Activated T-cell treated with anti-CD3 and anti-CD28 coated beads for 1 hour (primary cell): Measurements from ENCODE around the gene HDAC1.
"Not testable (repeated sequence)": the region's sequence is repeated elsewhere in the genome, so short reads cannot be mapped to it uniquely, and the experiment has no call there.

ENCODE experiments used
- DNase-seq: peaks from one replicate; pipeline ENCODE4 v3.0.0-alpha.2; 2020; ENCODE audit warnings: low read depth

Gene HDAC1

DNA sequence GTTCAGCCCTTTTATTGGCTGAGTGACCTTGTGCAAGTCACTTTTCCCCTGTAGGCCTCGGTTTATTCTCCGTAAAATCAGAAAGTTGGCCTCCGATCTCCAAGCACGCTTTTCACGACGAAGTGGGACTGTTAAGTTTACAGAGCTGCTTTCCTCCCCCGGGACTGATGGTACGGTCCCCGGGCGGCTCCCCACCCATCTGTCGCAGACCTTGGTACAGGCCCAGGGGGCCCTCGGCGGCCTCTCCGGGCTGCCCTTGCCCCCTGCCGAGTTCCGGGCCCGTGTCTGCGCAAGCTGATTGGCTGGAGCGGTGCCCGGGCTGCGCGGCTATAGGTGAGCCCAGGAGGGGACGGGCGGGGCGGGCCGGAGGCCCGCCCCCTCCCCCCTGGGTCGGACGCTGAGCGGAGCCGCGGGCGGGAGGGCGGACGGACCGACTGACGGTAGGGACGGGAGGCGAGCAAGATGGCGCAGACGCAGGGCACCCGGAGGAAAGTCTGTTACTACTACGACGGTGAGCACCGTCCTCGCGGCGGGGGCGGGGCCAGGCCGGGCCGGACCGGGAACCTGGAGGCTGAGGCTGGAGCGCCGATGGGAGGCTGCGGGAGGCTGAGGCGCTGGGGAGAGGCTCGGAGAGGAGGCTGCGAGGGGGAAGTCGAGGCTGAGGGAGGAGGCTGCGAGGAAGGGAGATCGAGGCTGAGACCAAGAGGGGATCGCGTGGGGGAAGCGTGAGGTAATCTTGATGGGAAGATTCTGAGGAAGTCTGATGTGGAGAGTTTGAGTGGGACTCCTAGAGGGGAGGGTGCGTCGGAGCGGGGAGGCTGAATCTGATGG is at the start of gene HDAC1:
Gene HDAC1 (plus strand): TSS at position 376 of the 831 bp plus-strand sequence. CDS start 87 bp downstream, at position 463.
- peak; percentile 94 for DNase-seq

- no peak for DNase-seq
These were observed 49.5 kb upstream of the HDAC1 start for GRCh38 chr1:32242341-32242851.

DNA sequence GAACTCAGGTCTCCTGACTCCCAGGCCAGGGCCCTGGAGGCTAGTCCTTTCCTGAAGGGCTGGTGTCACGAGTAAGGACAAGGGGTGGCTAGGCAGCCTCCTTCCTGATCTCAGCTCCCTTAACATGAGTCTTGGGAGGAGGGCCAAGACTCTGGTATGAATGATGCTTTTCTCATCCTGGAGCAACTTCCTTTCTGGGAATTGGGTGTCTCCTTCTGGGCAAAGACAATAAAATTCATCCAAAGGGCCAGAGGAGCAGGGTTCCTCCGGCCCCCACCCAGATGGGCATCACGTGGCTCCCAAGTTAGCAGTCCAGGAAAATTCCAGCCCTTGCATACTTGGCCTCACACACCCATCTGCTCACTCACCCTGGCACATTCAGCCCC is 45.0 kb upstream of the HDAC1 start, which contains the start of gene FAM167B:
Gene FAM167B (plus strand): TSS at position 335 of the 386 bp plus-strand sequence. CDS start 200 bp downstream, outside the sequence.
- no peak for DNase-seq

GRCh38 chr1:32247452-32247851 is 44.4 kb upstream of the HDAC1 start:
- DNase-seq = no peak

- peak; percentile 61 for DNase-seq
These were observed 43.6 kb upstream of the HDAC1 start for GRCh38 chr1:32247983-32248889.

DNA sequence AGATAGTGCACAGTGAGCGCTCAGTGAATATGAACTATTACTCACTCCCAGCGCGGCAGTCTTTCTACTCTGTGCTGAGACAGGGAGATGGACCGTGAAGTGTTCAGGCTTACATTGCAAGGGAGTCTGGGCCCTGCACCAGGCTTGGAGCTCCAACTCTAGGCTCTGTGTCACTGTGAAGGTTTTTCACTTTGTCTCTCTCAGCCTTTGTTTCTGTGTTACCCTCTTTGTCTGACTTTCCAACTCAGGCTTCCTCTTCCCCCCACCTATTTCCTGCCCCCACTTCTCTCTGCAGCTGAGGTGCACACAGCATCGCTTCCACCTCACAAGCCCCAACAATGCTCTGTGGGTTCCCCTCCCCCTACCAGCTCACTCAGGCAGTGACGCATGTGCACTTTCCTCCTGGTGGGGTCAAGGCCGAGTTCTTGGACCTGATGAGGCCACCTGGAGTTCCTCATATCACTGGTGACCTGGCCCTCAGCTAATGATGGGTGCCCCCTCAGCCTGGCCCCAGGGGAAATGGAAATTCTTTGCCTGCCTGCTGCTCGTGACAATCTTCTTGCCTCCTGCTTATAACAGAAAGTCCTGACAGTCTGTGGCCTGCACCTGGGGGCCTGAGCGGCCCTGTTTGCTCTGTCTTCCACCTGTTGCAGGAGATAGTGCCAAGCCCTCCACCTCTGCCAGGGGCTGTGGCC is 41.9 kb upstream of the HDAC1 start:
- peak; percentile 65 for DNase-seq

GRCh38 chr1:32250893-32251716 is 40.8 kb upstream of the HDAC1 start, which contains the start of gene LCK:
TSS of gene LCK (plus strand) at chr1:32251265. CDS start at chr1:32274330, 23,065 bp downstream.
- DNase-seq = peak; percentile 48

DNA sequence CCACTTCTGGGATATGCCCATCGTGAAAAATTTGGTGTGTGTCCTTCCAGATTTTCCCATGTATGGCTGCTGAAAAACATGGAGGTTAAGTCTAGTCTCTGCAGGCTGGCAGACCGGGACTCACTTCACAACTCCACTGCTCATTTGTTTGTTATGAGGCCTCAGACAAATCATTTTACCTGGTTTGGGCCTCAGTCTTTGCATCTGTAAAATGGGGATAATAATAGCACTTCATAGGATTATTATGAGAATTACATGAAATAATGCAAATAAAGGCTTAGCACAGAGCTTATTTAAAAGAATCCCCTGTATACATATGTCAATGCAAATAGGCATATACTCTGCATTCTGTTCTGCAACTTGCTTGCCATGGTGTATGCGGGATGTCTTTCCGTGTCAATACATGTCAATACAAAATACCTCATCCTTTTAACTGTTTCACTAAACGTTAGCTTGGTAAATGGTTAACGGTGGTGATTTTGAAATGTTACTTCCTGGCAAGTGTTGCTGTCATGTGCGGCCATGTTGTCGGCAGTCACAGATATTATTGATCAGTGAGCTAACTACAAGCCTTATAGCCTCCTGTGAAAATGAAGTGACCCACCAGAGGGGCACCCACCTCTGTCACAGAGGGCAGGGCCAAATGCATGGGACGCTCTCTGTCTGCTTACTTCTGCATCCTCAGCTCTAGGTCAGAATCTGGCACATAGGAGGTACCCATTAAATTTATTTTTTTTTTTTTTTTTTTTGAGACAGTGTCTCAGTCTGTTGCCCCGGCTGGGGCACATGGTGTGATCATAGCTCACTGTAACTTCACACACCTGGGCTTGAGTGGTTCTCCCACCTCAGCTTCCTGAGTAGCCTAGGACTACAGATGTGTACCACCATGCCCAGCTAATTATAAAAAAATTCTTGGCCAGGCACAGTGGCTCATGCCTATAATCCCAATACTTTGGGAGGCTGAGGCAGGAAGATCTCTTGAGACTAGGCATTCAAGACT is 36.5 kb upstream of the HDAC1 start:
- DNase-seq = no peak

DNA sequence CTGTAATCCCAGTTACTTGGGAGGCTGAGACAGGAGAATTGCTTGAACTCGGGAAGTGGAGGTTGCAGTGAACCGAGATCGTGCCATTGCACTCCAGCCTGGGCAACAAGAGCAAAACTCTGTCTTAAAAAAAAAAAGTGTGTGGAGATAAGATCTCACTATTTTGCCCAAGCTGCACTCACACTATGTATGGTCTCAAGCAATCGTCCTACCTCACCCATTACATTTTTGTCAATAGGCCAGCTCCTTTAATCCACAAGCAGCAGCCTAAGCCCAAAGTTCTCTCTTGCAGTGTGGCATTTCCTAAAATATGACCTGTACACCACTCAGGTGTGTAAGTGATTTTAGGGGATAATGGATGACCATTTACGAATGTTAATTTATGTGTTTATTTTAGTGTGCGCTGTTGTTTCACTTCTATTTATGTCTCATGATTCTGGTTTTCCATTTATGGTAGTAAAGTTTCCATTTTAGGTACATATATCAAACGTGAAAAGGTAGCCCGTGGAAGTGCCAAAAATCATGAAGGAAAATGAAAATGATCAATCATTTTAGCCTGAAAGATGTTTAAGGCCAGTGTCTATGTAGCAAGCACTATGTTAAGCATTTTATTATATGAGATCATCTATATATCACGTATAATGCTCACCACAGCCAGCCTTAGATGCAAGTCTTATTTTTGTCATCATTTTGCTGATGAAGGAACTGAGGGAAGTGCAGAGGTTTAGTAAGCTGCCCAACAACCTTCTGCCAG is 35.2 kb upstream of the HDAC1 start:
- DNase-seq = no peak

DNA sequence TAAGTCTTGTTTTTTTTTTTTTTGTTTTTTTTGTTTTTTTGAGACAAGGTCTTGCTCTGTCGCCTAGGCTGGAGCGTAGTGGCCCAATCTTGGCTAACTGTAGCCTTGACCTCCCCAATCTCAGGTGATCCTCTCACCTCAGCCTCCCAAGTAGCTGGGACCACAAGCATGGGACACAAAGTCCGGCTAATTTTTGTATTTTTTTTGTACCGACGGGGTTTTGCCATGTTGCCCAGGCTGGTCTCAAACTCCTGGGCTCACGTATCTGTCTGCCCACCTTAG is 34.7 kb upstream of the HDAC1 start:
- DNase-seq = no peak

DNA sequence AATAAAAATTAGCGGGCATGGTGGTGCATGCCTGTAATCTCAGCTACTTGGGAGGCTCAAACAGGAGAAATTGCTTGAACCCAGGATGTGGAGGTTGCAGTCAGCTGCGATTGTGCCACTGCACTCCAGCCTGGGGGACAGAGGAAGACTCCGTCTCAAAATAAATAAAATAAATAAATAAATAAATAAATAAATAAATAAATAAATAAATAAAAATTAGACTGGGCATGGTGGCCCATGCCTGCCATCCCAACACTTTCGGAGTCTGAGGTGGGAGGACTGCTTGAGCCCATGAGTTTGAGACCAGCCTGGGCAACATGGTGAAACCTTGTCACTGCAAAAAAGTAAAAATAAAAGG is 28.7 kb upstream of the HDAC1 start:
- not testable (repeated sequence) for DNase-seq

DNA sequence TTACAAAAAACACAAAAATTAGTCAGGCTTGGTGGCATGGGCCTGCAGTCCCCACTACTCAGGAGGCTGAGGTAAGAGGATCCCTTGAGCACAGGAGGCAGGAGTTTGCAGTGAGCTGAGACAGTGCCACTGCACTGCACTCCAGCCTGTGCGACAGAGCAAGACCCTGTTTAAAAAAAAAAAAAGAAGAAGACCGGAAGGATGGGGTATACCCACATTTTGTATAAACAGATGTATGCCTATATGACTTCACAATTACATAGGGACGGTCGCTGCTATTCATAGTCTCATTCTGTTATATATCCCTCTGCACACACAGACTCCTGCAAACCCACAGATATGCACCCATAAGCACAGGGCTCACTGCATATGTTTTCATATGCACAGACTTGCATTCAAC is 28.1 kb upstream of the HDAC1 start:
- no peak for DNase-seq

DNA sequence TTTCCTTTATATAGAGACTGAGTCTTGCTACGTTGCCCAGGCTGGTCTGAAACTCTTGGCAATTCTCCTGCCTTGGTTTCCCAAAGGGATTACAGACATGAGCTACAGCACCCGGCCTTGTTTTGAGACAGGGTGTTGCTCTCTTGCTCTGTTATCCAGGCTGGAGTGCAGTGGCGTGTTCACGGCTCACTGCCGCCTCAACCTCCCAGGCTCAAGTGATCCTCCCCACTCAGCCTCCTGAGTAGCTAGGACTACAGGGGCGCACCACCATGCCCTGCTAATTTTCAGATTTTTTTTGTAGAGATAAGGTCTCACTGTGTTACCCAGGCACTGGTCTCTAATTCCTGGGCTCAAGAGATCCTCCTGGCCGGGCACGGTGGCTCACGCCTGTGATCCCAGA is 26.0 kb upstream of the HDAC1 start:
- no peak for DNase-seq

DNA sequence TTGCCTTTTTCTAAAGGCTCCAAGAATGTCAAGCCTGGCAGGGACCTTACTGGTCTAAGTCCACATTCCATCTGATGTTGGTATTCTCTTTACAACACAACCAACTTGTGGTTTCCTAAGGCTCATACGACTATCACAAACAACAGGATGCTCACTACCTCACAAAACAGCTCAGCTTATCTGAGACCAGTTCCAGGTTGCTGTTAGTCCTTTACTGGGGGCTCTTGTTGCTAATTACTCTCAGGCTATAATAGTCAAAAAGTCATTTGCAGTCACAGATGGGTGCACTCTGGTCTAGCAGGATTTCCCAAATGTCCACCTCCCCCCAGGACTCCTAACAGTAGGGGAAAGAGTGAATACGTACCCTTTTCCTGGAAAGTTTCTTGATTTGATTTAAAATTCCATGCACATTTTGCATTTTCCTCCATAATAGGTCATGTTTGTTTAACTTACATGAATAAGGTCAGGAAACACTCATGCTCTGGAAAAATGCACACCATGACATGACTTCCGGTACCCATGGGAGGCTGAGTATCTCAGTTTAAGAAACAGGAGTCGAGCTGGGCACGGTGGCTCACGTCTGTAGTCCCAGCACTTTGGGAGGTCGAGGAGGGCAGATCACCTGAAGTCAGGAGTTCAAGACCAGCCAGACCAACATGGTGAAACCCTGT is 24.8 kb upstream of the HDAC1 start:
- no peak for DNase-seq

DNA sequence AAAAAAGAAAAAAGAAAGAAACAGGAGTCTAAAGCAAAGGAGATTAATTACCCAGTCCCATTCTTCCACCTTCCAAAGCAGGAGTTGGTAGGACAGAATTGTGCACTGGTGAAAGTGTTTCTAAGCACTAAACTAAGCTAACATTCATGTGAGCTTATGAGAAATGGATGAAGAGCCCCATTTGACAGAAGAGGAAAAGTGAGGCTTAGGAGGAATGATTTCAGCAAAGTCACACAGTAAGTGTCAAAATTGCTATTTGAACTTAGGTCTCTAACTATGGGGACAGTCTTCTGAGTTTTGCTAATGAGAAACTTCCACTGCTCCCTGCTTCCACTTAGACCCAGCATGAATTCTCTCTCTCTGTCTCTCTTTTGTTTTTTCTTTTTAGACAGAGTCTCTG is 22.1 kb upstream of the HDAC1 start:
- DNase-seq = no peak

GRCh38 chr1:32272557-32273390 is 19.1 kb upstream of the HDAC1 start:
- DNase-seq = no peak

DNA sequence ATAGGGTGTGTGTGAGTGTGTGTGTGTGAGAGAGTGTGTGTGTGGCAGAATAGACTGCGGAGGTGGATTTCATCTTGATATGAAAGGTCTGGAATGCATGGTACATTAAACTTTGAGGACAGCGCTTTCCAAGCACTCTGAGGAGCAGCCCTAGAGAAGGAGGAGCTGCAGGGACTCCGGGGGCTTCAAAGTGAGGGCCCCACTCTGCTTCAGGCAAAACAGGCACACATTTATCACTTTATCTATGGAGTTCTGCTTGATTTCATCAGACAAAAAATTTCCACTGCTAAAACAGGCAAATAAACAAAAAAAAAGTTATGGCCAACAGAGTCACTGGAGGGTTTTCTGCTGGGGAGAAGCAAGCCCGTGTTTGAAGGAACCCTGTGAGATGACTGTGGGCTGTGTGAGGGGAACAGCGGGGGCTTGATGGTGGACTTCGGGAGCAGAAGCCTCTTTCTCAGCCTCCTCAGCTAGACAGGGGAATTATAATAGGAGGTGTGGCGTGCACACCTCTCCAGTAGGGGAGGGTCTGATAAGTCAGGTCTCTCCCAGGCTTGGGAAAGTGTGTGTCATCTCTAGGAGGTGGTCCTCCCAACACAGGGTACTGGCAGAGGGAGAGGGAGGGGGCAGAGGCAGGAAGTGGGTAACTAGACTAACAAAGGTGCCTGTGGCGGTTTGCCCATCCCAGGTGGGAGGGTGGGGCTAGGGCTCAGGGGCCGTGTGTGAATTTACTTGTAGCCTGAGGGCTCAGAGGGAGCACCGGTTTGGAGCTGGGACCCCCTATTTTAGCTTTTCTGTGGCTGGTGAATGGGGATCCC is 18.3 kb upstream of the HDAC1 start:
- DNase-seq = peak; percentile 82
